GM18873 (cell line): ENCODE data around the gene OR2T1.
"Not testable (repeated sequence)": the region's sequence is repeated elsewhere in the genome, so short reads cannot be mapped to it uniquely, and the experiment has no call there.

ENCODE experiments used
- ATAC-seq: cut with Tn5 transposase; IDR thresholded peaks from one replicate; pipeline ENCODE4 v1.9.1; 2021; ENCODE audit warnings: mild to moderate bottlenecking, moderate library complexity, moderate number of reproducible peaks; ENCODE audit not compliant: unreplicated experiment, low FRiP score

OR2T1 gene

DNA sequence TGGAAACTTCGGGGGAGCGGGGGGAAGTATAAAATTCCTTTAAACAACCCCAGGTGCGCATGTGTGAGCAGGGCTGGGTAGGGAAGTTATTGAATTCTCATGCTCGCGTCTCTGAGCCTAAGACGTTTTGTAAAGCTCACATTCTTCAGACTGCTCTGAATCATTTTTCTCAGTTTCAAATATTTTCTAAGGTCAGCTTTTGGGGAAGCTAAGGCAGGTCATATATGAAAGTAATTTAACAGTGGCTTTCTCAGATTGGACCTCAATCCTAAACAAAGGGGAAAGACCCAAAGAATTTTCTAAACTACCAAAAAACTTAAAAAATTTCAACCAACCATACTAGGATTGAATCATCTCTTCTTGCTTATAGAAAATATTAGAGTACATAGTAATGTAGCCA lies 32.1 kb downstream of the OR2T1 start:
- not testable (repeated sequence) for ATAC-seq

DNA sequence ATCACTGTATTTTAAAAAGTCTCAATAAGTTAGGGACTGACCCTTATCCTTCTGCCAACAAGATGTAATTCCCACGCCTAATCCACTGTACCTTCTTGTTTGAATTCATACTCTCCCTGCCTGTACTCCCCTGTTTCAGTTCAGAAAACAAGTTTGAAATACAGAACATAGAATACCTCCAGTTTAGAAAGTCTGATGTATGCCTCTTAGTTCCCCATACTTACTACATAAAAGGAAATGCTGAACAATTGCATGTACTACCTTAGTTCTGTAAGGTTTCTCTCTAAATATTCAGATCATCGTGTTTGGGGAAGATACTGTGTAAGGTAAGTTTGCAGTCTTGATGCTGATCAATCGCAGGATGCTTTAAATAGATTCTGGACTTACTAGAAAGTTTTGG lies 33.5 kb downstream of the OR2T1 start:
- not testable (repeated sequence) for ATAC-seq

DNA sequence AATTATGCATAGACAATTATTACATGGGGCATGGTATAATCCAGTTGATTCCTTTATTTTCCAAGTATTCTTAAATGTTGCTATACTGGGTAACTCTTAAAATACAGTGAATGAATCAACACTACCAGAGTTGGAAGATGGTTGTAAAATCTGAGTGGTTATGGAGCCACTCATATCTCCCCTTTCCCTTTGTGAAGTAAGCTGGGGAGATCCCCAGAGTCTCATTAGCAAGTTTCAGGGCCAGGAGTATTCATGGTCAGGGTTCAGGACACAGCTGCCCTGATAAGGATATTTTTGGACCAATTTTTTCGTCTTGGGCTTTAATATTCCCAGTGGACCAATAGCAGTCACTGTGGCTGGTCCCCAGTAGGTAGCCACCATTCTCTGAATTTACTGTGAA lies 35.8 kb downstream of the OR2T1 start:
- ATAC-seq: not testable (repeated sequence)

- not testable (repeated sequence) for ATAC-seq
These were observed 36.4 kb downstream of the OR2T1 start for GRCh38 chr1:248439283-248439682.

DNA sequence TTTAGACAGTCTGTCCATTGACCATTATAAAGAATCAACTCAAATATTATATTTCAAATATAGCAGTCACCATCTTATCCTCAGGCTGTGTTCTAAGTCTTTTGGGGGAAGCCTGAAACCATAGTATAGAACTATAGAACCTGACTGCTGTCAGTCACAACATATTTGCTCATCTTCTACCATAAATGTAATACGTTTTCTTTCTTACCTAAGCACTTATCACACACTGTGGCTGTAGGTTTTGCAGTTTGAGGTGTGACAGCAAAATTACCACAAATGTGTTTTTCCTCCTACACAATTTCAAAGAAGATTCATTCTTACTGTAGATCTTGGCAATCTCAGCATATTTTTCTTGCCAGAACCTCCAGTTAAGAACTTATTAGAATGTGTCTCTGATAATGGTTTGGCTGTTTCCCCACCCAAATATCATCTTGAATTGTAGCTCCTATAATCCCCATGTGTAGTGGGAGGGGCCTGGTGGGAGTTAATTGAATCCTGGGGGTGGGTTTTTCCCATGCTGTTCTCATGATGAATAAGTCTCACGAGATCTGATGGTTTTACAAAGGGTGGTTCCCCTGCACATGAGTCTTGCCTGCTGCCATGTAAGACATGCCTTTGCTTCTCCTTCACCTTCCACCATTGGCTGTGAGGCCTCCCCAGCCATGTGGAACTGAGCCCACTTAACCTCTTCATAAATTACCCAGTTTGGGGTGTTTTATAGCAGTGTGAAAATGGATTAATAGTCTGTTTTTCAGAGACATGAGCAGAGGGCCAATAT lies 39.8 kb downstream of the OR2T1 start:
- not testable (repeated sequence) for ATAC-seq

- not testable (repeated sequence) for ATAC-seq
These were observed 41.8 kb downstream of the OR2T1 start for GRCh38 chr1:248444603-248445002.

- ATAC-seq: not testable (repeated sequence)
These were observed 42.6 kb downstream of the OR2T1 start, which contains the start of gene OR2T2 for GRCh38 chr1:248445399-248445798. Gene OR2T2, plus strand, starts transcription at chr1:248445637. Its CDS starts 7,161 bp downstream, at chr1:248452798.

DNA sequence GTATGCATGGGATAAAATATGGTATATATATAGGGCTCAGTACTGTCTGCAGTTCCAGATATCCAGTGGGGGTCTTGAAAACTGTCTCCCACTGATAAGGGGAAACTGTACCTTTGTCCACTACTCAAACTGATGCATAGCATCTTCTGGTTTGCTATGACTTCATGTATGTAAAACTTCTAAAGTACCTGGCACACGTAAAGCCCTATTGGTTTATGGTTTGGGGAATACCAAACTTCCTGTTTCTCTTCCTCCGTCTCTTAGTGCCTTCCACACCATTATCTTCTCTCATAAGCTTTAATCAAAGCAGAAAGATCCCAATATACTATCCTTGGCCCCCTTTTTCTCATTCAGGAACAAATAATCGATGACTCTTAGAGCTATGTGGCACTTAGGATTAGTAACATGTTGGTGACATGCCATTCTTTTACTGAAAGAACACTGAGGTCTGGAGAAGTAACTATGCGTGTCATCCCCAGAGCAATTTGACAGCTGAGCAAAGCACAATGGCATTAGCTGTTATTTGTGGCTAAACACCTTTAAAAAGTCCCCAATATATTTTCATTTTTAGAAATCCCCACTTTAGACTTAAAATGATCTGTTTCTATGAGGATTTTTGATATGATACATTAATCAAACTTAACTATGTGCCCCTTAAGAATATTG lies 45.7 kb downstream of the OR2T1 start:
- peak; percentile 69 for ATAC-seq

GRCh38 chr1:248449821-248450465 lies 47.1 kb downstream of the OR2T1 start:
- ATAC-seq: not testable (repeated sequence)

DNA sequence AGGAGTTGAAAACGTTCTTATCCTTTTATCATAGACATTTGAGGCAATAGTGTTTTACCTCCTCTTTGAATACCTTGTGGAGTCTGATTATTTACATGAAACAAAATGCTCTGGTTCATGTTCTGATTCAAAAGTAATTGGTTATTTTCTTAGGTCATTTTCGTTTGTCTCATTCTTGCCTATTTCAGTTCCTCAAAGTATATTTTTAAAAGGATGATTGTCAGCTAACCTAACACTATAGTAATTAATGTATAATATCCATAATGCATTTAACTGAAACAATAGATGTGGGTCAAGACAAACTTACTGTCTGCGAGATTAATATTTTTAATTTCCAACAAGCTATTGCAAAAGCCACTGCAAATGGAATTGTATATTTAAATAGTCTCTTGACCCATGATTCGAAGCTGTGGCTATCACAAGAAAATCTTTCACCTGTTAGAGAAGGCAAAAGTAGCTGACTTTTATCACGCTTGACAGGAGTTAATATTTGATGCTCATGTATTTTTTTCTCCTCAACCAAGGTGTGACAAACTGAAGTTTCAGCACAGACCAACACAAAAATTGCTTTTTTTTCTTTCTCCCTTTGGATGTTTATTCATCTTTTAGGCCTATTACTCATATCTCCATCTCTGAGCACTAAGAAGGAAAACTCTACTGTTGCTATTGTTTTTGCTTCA lies 47.8 kb downstream of the OR2T1 start:
- ATAC-seq: peak; percentile 54

DNA sequence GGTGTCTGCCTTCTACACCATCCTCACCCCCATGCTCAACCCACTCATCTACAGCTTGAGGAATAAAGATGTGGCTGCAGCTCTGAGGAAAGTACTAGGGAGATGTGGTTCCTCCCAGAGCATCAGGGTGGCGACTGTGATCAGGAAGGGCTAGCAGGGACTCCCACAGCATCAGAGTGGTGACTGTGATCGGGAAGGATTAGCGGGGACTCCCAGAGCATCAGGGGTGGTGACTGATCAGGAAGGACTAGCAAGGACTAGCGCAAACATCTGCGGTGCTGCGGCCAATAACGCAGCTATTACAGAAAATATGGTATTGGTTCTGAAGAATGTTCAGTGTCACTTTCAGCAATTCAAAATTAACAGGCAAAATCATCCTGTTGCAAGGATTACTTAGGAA lies 50.8 kb downstream of the OR2T1 start:
- ATAC-seq: not testable (repeated sequence)

GRCh38 chr1:248455045-248455444 lies 52.2 kb downstream of the OR2T1 start:
- not testable (repeated sequence) for ATAC-seq

- ATAC-seq: not testable (repeated sequence)
These were observed 53.8 kb downstream of the OR2T1 start for GRCh38 chr1:248456635-248457034.
